Thymus (tissue), 11 donors: ENCODE results near the gene MPV17L2. TPM values are rescaled to one million over a fixed set of nuclear protein-coding genes. Genes with fewer than 3 reads are reported as not detected.
"Not testable (repeated sequence)": the region's sequence is repeated elsewhere in the genome, so short reads cannot be mapped to it uniquely, and the experiment has no call there.

Experiments
- DNase-seq, 9 donors: peaks; one replicate each; pipeline ENCODE4 v3.0.0-alpha.2; 2013; ENCODE audit warnings: low spot score in 9 of 9, low read depth in 6 of 9, missing footprints in 1 of 9
- H3K27ac ChIP-seq, 2 donors: one replicate each; pipeline ENCODE4 v1.5.1; 2013; ENCODE audit warnings: control low read depth in 1 of 2, low read depth in 1 of 2, low read length in 1 of 2, mild to moderate bottlenecking in 1 of 2, moderate library complexity in 1 of 2
- H3K27me3 ChIP-seq, 2 donors: one replicate each; pipeline ENCODE4 v1.5.1; 2013; ENCODE audit warnings: low read length in 1 of 2; ENCODE audit not compliant: control insufficient read depth in 2 of 2, insufficient read depth in 1 of 2
- H3K36me3 ChIP-seq, 2 donors: one replicate each; pipeline ENCODE4 v1.5.1; 2013; ENCODE audit warnings: low read length in 1 of 2, mild to moderate bottlenecking in 1 of 2, moderate library complexity in 1 of 2; ENCODE audit not compliant: control insufficient read depth in 2 of 2, insufficient read depth in 2 of 2
- H3K4me1 ChIP-seq, 2 donors: one replicate each; pipeline ENCODE4 v1.5.1; 2013; ENCODE audit warnings: low read length in 2 of 2; ENCODE audit not compliant: control insufficient read depth in 2 of 2, insufficient read depth in 2 of 2
- H3K4me3 ChIP-seq, 2 donors: one replicate each; pipeline ENCODE4 v1.5.1; 2013; ENCODE audit warnings: low read length in 2 of 2, control low read depth in 1 of 2, mild to moderate bottlenecking in 1 of 2
- H3K9me3 ChIP-seq, 2 donors: one replicate each; pipeline ENCODE4 v1.5.1; 2013; ENCODE audit warnings: low read length in 1 of 2, mild to moderate bottlenecking in 1 of 2; ENCODE audit not compliant: control insufficient read depth in 2 of 2, insufficient read depth in 1 of 2
- WGBS: extraction: QIAGEN DNeasy Blood & Tissue Kit; methylation state at CpG from one replicate; pipeline ENCODE4 v1.1.7; 2013; 5-methylcytosine and 5-hydroxymethylcytosine counted together
- polyA plus RNA-seq: library from polyadenylated mRNA; stranded (reverse); fragments of 200-250 nt; gene quantifications from one replicate; pipeline ENCODE4 v1.2.3, GENCODE V29; 2013
- total RNA-seq: library from RNA; stranded (reverse); fragments of 120-200 nt; gene quantifications from one replicate; pipeline ENCODE4 v1.2.4, GENCODE V29; 2013
- donor health status: healthy.

The MPV17L2 gene
- total and polyA plus RNA-seq, 2 donors, result 6.8 to 13.4 TPM

- 7% methylated on average over 32 of the region's 32 CpGs for whole genome bisulfite sequencing
Observed at GRCh38 chr19:18202778-18203407, 9.9 kb downstream of the MPV17L2 start.

GRCh38 chr19:18203408-18203862 is 10.4 kb downstream of the MPV17L2 start:
- peaks cover 16 to 29% of the 10 kb centered on the region in 2 donors for H3K4me1 ChIP-seq
- WGBS, result 1% methylated on average over 38 of the region's 38 CpGs
- DNase-seq, result peak in 3 of 9 donors; percentile 25 to 60 (median 46)

More at GRCh38 chr19:18202778-18203407, 9.9 kb downstream of the MPV17L2 start:
- H3K4me1 ChIP-seq, result peaks cover 16 to 29% of the 10 kb centered on the region in 2 donors
- H3K9me3 ChIP-seq, result peaks cover 0 to 4% of the 10 kb centered on the region in 2 donors
- DNase-seq, result peak in 2 of 9 donors; percentile 21 to 38
- H3K4me3 ChIP-seq, result peak overlapping the region; percentile 57 to 68
- no peak overlapping the region for H3K27ac ChIP-seq
- peaks cover 2 to 5% of the 10 kb centered on the region in 2 donors for H3K36me3 ChIP-seq
- H3K27me3 ChIP-seq, result peaks cover 2 to 35% of the 10 kb centered on the region in 2 donors

GRCh38 chr19:18203863-18204393 is 10.9 kb downstream of the MPV17L2 start, which contains the start of gene RAB3A:
Gene RAB3A (minus strand): TSS chr19:18204042. CDS start chr19:18202740, 1,302 bp downstream.
- Histone ChIP-seq H3K27ac (peak within 1 kb of the TSS; percentile 86 to 91), H3K36me3 (no peaks in the 10 kb centered on the region), H3K27me3 (peaks cover 4 to 45% of the 10 kb centered on the region in 2 donors), H3K9me3 (peaks cover 0 to 4% of the 10 kb centered on the region in 2 donors), H3K4me1 (peaks cover 16 to 29% of the 10 kb centered on the region in 2 donors), H3K4me3 (peak within 1 kb of the TSS; percentile 57 to 68)
- peak; percentile 99 to 100 (median 100) for DNase-seq
- under 1% methylated on average over 50 of the region's 50 CpGs for whole genome bisulfite sequencing

More at GRCh38 chr19:18203408-18203862, 10.4 kb downstream of the MPV17L2 start:
- H3K27me3 ChIP-seq, result peaks cover 3 to 40% of the 10 kb centered on the region in 2 donors
- H3K36me3 ChIP-seq, result peaks cover under 1 to 2% of the 10 kb centered on the region in 2 donors
- H3K9me3 ChIP-seq, result peaks cover 0 to 4% of the 10 kb centered on the region in 2 donors
- peak overlapping the region; percentile 57 to 68 for H3K4me3 ChIP-seq
- peak overlapping the region; percentile 71 to 80 for H3K27ac ChIP-seq

- Histone ChIP-seq H3K36me3 (no peaks in the 10 kb centered on the region), H3K27me3 (peaks cover 4 to 46% of the 10 kb centered on the region in 2 donors), H3K27ac (peak overlapping the region; percentile 86 to 91), H3K9me3 (peaks cover 0 to 4% of the 10 kb centered on the region in 2 donors), H3K4me1 (peaks cover 16 to 29% of the 10 kb centered on the region in 2 donors), H3K4me3 (peak overlapping the region; percentile 46 to 56)
- under 1% methylated on average over 22 of the region's 22 CpGs for WGBS
- peak in 3 of 9 donors; percentile 58 to 71 (median 59) for DNase-seq
Observed at GRCh38 chr19:18204394-18205199, 11.6 kb downstream of the MPV17L2 start.

GRCh38 chr19:18205200-18205892 is 12.3 kb downstream of the MPV17L2 start:
- Histone ChIP-seq H3K27ac (peak overlapping the region in 1 of 2 donors; percentile 91), H3K36me3 (no peaks in the 10 kb centered on the region), H3K4me1 (peaks cover 16 to 29% of the 10 kb centered on the region in 2 donors), H3K4me3 (peak overlapping the region; percentile 46 to 56), H3K27me3 (peaks cover 4 to 46% of the 10 kb centered on the region in 2 donors), H3K9me3 (peaks cover 0 to 4% of the 10 kb centered on the region in 2 donors)
- whole genome bisulfite sequencing, result 32% methylated on average over 36 of the region's 36 CpGs
- peak in 4 of 9 donors; percentile 45 to 74 (median 50) for DNase-seq

- peaks cover 16 to 29% of the 10 kb centered on the region in 2 donors for H3K4me1 ChIP-seq
- 95% methylated on average over 12 of the region's 12 CpGs for WGBS
Observed at GRCh38 chr19:18206018-18206417, 13.0 kb downstream of the MPV17L2 start.

GRCh38 chr19:18208098-18208951 is 15.3 kb downstream of the MPV17L2 start:
- Histone ChIP-seq H3K36me3 (no peaks in the 10 kb centered on the region), H3K4me3 (no peak overlapping the region), H3K9me3 (no peaks in the 10 kb centered on the region), H3K27me3 (peaks cover 4 to 45% of the 10 kb centered on the region in 2 donors), H3K4me1 (peaks cover 9 to 20% of the 10 kb centered on the region in 2 donors), H3K27ac (no peak overlapping the region)
- WGBS, result 32% methylated on average over 32 of the region's 32 CpGs
- DNase-seq, result peak in 1 of 9 donors; percentile 46

More at GRCh38 chr19:18206018-18206417, 13.0 kb downstream of the MPV17L2 start:
- DNase-seq, result no peak
- peaks cover 4 to 51% of the 10 kb centered on the region in 2 donors for H3K27me3 ChIP-seq
- H3K27ac ChIP-seq, result no peak overlapping the region
- no peaks in the 10 kb centered on the region for H3K36me3 ChIP-seq
- no peak overlapping the region for H3K4me3 ChIP-seq
- H3K9me3 ChIP-seq, result peaks cover 0 to 4% of the 10 kb centered on the region in 2 donors

- H3K4me3 ChIP-seq, H3K4me1 ChIP-seq, DNase-seq, H3K9me3 ChIP-seq, H3K27ac ChIP-seq, H3K36me3 ChIP-seq: not testable (repeated sequence)
- H3K27me3 ChIP-seq, result peaks cover 4 to 45% of the 10 kb centered on the region in 2 donors
- 89% methylated on average over 5 of the region's 5 CpGs for WGBS
Observed at GRCh38 chr19:18209912-18210311, 16.9 kb downstream of the MPV17L2 start.
